ENCODE results near the gene DIS3L2. TPM values are rescaled to one million over a fixed set of nuclear protein-coding genes. Genes with fewer than 3 reads are reported as not detected.

DIS3L2 gene
- total and polyA plus RNA-seq, 8 donors = 25.2 to 43.4 (median 36.3) TPM

- Histone ChIP-seq H3K4me3 (no peak overlapping the region), H3K27ac (no peak overlapping the region), H3K9me3 (no peaks in the 10 kb centered on the region), H3K4me1 (peaks cover 0 to 4% of the 10 kb centered on the region in 2 donors), H3K36me3 (peaks cover 0 to 24% of the 10 kb centered on the region in 2 donors), H3K27me3 (no peaks in the 10 kb centered on the region)
- TF ChIP-seq, protein P1, sequence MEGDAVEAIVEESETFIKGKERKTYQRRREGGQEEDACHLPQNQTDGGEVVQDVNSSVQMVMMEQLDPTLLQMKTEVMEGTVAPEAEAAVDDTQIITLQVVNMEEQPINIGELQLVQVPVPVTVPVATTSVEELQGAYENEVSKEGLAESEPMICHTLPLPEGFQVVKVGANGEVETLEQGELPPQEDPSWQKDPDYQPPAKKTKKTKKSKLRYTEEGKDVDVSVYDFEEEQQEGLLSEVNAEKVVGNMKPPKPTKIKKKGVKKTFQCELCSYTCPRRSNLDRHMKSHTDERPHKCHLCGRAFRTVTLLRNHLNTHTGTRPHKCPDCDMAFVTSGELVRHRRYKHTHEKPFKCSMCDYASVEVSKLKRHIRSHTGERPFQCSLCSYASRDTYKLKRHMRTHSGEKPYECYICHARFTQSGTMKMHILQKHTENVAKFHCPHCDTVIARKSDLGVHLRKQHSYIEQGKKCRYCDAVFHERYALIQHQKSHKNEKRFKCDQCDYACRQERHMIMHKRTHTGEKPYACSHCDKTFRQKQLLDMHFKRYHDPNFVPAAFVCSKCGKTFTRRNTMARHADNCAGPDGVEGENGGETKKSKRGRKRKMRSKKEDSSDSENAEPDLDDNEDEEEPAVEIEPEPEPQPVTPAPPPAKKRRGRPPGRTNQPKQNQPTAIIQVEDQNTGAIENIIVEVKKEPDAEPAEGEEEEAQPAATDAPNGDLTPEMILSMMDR (IDR thresholded peaks at IDR 0.05) = no peak
- intact Hi-C loops (cut with DNase I) = no loop called here
- DNase-seq = no peak
- ATAC-seq = no peak
Observed at GRCh38 chr2:232242316-232242715, 280.8 kb downstream of the DIS3L2 start.

- Histone ChIP-seq H3K27me3 (no peaks in the 10 kb centered on the region), H3K9me3 (no peaks in the 10 kb centered on the region), H3K27ac (no peak overlapping the region), H3K4me3 (no peak overlapping the region), H3K36me3 (peaks cover 0 to 22% of the 10 kb centered on the region in 2 donors), H3K4me1 (no peaks in the 10 kb centered on the region)
- DNase-seq = no peak
- intact Hi-C loops (cut with DNase I) = no loop called here
- TF ChIP-seq, protein P1 (IDR thresholded peaks at IDR 0.05) = no peak
- ATAC-seq = no peak
Observed at GRCh38 chr2:232245111-232245510, 283.6 kb downstream of the DIS3L2 start.

DNA sequence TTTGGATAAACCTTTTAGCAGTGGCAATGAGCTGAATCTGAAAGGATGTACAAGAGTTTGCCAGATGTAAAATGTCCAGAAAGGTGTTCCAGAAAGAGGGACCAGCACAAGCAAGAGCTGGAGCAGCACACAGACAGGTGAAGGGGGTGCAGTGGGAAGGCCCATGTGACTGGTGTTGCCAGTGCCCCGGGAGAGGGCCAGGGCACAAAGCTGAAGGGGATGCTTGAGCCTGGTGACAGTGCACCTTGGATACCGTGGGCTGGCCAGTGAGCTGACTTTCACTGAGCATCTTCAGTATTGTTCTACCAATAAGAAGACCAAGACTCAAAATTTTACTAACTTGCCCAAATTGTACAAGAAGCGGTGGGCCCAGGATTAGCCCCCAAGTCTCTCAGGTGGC, 284.7 kb downstream of the DIS3L2 start:
- H3K27ac ChIP-seq = no peak overlapping the region
- no peaks in the 10 kb centered on the region for H3K27me3 ChIP-seq
- TF ChIP-seq, protein P1 (IDR thresholded peaks at IDR 0.05) = no peak
- DNase-seq (no peak), ATAC-seq (no peak)
- intact Hi-C loops (cut with DNase I) = no loop called here
- H3K4me1 ChIP-seq = no peaks in the 10 kb centered on the region
- no peaks in the 10 kb centered on the region for H3K9me3 ChIP-seq
- no peak overlapping the region for H3K4me3 ChIP-seq
- H3K36me3 ChIP-seq = peaks cover 0 to 17% of the 10 kb centered on the region in 2 donors

DNA sequence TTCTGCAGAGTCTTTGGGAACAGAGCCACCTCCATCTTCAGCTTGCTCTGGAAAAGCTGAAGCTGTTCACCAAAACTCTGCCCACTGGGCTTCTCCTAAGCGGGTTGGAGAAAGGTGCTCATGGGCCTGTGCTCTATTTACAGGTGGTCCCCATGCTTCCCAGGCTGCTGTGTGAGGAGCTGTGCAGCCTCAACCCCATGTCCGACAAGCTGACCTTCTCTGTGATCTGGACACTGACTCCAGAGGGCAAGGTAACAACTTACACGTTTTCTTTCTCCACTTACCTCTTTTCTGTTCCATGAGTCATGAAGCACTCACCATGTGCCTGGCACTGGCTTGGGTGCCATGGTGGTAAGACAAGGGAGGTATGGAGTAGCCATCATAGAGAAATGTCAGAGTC, 287.6 kb downstream of the DIS3L2 start:
- DNase-seq (no peak), ATAC-seq (no peak)
- Histone ChIP-seq H3K36me3 (peaks cover 0 to 25% of the 10 kb centered on the region in 2 donors), H3K27ac (no peak overlapping the region), H3K27me3 (no peaks in the 10 kb centered on the region), H3K4me1 (no peaks in the 10 kb centered on the region), H3K9me3 (no peaks in the 10 kb centered on the region), H3K4me3 (no peak overlapping the region)
- intact Hi-C loops (cut with DNase I) = no loop called here
- TF ChIP-seq, protein P1 (IDR thresholded peaks at IDR 0.05) = no peak

- TF ChIP-seq, protein P1 (IDR thresholded peaks at IDR 0.05) = no peak
- Histone ChIP-seq H3K4me1 (no peaks in the 10 kb centered on the region), H3K27ac (no peak overlapping the region), H3K27me3 (no peaks in the 10 kb centered on the region), H3K36me3 (peaks cover 0 to 25% of the 10 kb centered on the region in 2 donors), H3K9me3 (no peaks in the 10 kb centered on the region), H3K4me3 (no peak overlapping the region)
- intact Hi-C loops (cut with DNase I) = no loop called here
- DNase-seq = peak in 1 of 4 donors; percentile 41
- ATAC-seq = no peak
Observed at GRCh38 chr2:232250246-232251175, 289.0 kb downstream of the DIS3L2 start.
